ENCODE data around the gene PLAAT2. TPM values are rescaled to one million over a fixed set of nuclear protein-coding genes. Genes with fewer than 3 reads are reported as not detected.
"Not testable (repeated sequence)": the region's sequence is repeated elsewhere in the genome, so short reads cannot be mapped to it uniquely, and the experiment has no call there.

Gene PLAAT2
- total RNA-seq, 1 donor from 2014 or later = not detected

DNA sequence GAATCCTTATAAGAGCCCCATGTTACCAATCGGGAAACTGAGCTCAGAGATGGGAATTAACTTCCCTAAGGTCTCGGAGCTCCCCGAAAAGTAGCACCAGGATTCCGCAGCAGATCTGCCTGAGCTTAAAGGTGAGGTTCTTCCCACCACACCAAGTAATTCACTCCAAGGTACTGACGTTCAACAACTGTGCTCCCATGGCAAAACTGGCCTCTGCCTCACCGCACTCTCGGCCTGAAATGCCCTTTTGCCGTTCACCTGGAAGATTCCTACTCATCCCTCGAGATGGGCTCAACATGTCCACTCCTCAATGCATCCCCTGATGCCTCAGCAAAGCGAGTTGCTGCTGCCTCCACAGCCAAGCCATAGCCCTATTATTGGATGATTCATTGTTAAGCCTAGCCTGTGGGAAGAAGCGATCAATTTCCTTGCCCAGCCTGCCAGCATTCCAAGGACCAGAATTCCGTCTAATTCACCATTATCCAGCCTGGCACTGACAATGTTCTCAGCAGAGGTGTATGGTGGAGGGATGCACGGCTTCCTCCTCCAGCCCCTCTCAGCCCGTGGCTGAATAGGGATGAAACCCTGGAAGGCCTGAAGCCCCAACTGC lies 46.9 kb upstream of the PLAAT2 start:
- H3K4me1 Mint-ChIP-seq (ENCODE audit: unreplicated experiment) = peaks cover 57% of the 10 kb centered on the region
- peak overlapping the region; percentile 80 for H3K27ac Mint-ChIP-seq (ENCODE audit: unreplicated experiment)

DNA sequence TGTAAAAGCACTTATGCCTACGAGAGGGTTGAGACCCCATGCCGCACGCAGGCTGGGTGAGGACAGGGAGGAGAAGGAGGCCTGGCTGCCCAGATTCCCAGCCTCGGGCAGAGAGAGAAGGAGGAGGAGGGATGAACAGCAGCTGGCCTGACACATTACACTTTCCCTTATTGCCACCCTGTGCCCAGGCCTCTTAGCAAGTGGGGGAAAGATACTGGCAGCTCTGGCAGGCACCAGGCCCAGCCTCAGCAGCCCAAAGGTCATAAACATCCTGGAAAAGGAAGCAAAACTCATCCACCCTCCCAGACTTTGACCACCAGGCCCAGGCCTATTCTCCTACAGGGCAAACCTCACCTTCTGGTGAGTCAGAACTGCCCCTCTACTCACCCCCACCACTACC lies 46.4 kb upstream of the PLAAT2 start:
- Mint-ChIP-seq H3K9me3 (ENCODE audit: unreplicated experiment) (no peaks in the 10 kb centered on the region), H3K27ac (ENCODE audit: unreplicated experiment) (peak overlapping the region; percentile 80), H3K4me3 (ENCODE audit: unreplicated experiment) (no peak overlapping the region), H3K27me3 (ENCODE audit: unreplicated experiment) (peaks cover 2% of the 10 kb centered on the region), H3K4me1 (ENCODE audit: unreplicated experiment) (peaks cover 56% of the 10 kb centered on the region), H3K36me3 (ENCODE audit: unreplicated experiment) (no peaks in the 10 kb centered on the region)
- TF ChIP-seq, protein P1, sequence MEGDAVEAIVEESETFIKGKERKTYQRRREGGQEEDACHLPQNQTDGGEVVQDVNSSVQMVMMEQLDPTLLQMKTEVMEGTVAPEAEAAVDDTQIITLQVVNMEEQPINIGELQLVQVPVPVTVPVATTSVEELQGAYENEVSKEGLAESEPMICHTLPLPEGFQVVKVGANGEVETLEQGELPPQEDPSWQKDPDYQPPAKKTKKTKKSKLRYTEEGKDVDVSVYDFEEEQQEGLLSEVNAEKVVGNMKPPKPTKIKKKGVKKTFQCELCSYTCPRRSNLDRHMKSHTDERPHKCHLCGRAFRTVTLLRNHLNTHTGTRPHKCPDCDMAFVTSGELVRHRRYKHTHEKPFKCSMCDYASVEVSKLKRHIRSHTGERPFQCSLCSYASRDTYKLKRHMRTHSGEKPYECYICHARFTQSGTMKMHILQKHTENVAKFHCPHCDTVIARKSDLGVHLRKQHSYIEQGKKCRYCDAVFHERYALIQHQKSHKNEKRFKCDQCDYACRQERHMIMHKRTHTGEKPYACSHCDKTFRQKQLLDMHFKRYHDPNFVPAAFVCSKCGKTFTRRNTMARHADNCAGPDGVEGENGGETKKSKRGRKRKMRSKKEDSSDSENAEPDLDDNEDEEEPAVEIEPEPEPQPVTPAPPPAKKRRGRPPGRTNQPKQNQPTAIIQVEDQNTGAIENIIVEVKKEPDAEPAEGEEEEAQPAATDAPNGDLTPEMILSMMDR (IDR thresholded peaks at IDR 0.05) = no peak
- no peak for DNase-seq (ENCODE audit: extremely low spot score, unreplicated experiment)

More for the DNA sequence above, 46.9 kb upstream of the PLAAT2 start:
- H3K9me3 Mint-ChIP-seq (ENCODE audit: unreplicated experiment) = no peaks in the 10 kb centered on the region
- no peaks in the 10 kb centered on the region for H3K36me3 Mint-ChIP-seq (ENCODE audit: unreplicated experiment)
- no peak for DNase-seq (ENCODE audit: extremely low spot score, unreplicated experiment)
- peaks cover 2% of the 10 kb centered on the region for H3K27me3 Mint-ChIP-seq (ENCODE audit: unreplicated experiment)
- peak overlapping the region; percentile 53 for H3K4me3 Mint-ChIP-seq (ENCODE audit: unreplicated experiment)
- TF ChIP-seq, protein P1 (IDR thresholded peaks at IDR 0.05) = no peak

DNA sequence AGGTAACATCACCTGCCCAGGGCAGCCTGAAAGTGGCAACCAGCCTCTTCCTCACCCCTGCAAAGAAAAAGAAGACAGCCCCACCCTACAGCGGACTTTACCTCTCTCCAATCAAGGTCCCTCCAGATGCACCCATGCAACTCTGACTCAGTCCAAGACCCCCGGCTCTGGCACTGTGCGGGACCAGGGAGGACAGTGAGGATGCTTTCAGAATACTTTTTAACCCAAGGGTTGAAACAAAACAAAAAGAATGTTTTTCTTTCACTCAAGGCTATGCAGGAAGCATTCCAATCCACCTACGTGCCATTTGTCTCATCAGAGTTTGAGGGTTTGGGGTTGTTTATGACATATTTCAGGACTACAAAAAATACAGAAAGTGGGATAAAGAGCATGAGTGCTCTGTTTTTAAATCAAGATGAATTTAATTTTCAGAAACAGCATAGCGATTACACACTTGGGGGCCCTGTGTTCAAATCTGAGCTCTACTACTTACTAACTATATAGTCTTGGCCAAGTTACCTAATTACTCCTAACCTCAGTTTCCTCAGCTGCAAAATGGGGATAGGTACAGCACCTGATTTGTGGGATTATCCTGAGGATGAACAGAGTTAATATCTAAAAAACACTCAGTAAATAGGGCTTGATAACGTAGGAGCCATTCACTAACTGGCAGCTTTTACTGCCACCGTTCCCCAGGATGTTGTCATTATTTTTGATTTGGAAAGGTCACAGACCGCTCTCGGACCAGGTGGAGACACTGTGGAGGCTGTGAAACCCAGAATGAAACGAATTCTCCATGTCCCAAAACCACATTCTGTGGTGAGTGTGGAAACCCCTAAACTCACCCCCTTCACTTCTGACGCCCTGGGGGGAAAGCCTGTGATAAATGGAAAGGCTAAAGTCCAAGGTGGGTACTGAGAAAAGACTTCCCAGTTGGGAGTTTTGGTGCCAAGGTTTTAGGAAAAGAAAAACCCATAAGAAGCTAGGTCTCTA lies 45.5 kb upstream of the PLAAT2 start:
- Mint-ChIP-seq H3K27me3 (ENCODE audit: unreplicated experiment) (peaks cover 2% of the 10 kb centered on the region), H3K27ac (ENCODE audit: unreplicated experiment) (peak overlapping the region; percentile 80), H3K4me1 (ENCODE audit: unreplicated experiment) (peaks cover 55% of the 10 kb centered on the region), H3K36me3 (ENCODE audit: unreplicated experiment) (no peaks in the 10 kb centered on the region), H3K9me3 (ENCODE audit: unreplicated experiment) (no peaks in the 10 kb centered on the region), H3K4me3 (ENCODE audit: unreplicated experiment) (no peak overlapping the region)
- peak; percentile 48 for DNase-seq (ENCODE audit: extremely low spot score, unreplicated experiment)
- TF ChIP-seq, protein P1 (IDR thresholded peaks at IDR 0.05) = no peak

DNA sequence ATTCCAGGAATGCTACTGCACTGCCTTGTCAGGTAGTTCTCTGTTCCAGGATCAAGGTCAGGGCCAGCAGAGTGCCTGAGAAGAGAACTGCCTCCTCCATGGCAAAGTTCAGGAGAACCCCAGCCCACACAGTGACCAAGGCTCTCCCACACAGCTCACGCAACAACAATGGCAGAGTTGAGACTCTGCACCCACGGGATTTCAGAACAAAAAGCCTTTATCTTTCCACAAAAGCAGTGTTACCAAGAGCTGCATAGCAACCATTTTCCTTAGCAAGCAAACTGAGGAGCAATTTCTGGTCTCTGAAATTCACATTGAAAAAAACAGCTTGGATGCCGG lies 40.0 kb upstream of the PLAAT2 start:
- Mint-ChIP-seq H3K27me3 (ENCODE audit: unreplicated experiment) (peaks cover 2% of the 10 kb centered on the region), H3K36me3 (ENCODE audit: unreplicated experiment) (no peaks in the 10 kb centered on the region)

DNA sequence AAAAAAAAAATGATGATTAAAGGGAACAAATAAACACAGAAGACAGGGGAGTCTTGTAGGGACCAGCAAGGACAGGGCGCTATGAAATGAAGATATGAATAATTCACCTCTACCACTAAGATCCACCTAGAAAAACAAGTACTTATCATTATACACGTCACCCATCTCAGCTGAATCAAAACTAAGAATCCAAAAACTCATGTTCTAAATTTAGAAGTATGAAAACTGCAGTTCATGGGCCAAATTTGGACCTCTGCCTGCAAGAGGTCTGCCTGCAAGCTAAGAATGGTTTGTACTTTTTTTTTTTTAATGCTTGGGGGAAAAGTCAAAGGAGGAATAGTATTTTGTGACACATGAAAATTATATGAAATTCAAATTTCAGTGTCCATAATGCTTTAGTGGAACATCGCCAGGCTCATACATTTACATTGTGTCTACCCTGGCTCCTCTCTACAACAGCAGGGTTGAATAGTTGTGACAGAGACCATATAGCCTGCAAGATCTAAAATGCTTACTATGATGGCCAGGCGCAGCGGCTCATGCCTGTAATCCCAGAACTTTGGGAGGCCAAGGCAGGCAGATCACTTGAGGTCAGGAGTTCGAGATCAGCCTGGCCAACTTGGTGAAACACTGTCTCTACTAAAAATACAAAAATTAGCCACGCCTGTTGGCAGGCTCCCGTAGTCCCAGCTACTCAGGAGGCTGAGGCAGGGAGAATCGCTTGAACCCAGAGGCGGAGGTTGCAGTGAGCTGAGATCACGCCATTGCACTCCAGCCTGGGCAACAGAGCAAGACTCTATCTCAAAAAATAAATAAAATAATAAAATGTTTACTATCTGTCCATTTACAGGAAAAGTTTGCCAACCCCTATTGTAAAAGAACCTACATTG lies 39.4 kb upstream of the PLAAT2 start:
- H3K9me3 Mint-ChIP-seq (ENCODE audit: unreplicated experiment); H3K27me3 Mint-ChIP-seq (ENCODE audit: unreplicated experiment); H3K4me3 Mint-ChIP-seq (ENCODE audit: unreplicated experiment); H3K4me1 Mint-ChIP-seq (ENCODE audit: unreplicated experiment); H3K36me3 Mint-ChIP-seq (ENCODE audit: unreplicated experiment): not testable (repeated sequence)
- peak; percentile 27 for DNase-seq (ENCODE audit: extremely low spot score, unreplicated experiment)
- peak overlapping the region; percentile 1 for H3K27ac Mint-ChIP-seq (ENCODE audit: unreplicated experiment)

More for the DNA sequence above, 40.0 kb upstream of the PLAAT2 start:
- Mint-ChIP-seq H3K4me3 (ENCODE audit: unreplicated experiment) (no peak overlapping the region), H3K9me3 (ENCODE audit: unreplicated experiment) (no peaks in the 10 kb centered on the region), H3K4me1 (ENCODE audit: unreplicated experiment) (peaks cover 11% of the 10 kb centered on the region), H3K27ac (ENCODE audit: unreplicated experiment) (no peak overlapping the region)
- DNase-seq (ENCODE audit: extremely low spot score, unreplicated experiment) = peak; percentile 44
- TF ChIP-seq, protein P1 (IDR thresholded peaks at IDR 0.05) = no peak

Measured in osteocyte (in vitro differentiated cells).